Fibroblast of villous mesenchyme (primary cell): ENCODE measurements around the gene CST4. TPM values are rescaled to one million over a fixed set of nuclear protein-coding genes. Genes with fewer than 3 reads are reported as not detected.
A peak's percentile ranks its signal among the peaks of the same experiment; 100 is the strongest.

Experiments
- DNase-seq: peaks from one replicate; pipeline ENCODE4 v3.0.0-alpha.2; 2010; ENCODE audit warnings: low read depth
- H3K4me3 ChIP-seq: 2 replicates; pipeline ENCODE4 v1.5.1; 2011; ENCODE audit warnings: low read depth, mild to moderate bottlenecking, low read length
- total RNA-seq: library from RNA; depleted of rRNA; stranded (reverse); fragments of >200 nt; gene quantifications from 2 replicates; pipeline ENCODE4 v1.2.3, GENCODE V29; 2012
- TF ChIP-seq, protein P1 (sequence below): IDR thresholded peaks from 2 replicates; pipeline ENCODE4 v1.5.1; 2012; ENCODE audit warnings: low read depth, mild to moderate bottlenecking, low read length; ENCODE audit not compliant: insufficient read depth

Gene CST4
- total RNA-seq, 1 donor = not detected

DNA sequence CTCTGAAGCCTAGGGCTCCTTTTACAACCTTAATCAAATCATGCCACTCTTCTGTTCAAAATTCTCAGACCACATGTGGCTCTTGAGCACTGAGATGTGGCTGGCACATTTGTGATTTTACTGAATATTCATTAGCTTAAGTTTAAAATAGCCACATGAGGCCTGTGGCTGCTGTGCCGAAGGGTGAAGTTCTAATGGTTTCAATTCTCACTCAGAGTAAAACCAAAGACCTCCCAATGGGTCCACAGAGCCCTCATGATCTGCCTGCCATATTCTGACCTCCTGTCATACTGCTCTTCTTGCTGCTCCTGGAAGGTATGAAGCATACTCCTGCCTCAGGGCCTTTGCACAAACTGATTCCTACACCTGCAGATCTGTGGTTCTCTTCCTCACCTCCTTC is 43.3 kb downstream of the CST4 start:
- TF ChIP-seq, protein P1, sequence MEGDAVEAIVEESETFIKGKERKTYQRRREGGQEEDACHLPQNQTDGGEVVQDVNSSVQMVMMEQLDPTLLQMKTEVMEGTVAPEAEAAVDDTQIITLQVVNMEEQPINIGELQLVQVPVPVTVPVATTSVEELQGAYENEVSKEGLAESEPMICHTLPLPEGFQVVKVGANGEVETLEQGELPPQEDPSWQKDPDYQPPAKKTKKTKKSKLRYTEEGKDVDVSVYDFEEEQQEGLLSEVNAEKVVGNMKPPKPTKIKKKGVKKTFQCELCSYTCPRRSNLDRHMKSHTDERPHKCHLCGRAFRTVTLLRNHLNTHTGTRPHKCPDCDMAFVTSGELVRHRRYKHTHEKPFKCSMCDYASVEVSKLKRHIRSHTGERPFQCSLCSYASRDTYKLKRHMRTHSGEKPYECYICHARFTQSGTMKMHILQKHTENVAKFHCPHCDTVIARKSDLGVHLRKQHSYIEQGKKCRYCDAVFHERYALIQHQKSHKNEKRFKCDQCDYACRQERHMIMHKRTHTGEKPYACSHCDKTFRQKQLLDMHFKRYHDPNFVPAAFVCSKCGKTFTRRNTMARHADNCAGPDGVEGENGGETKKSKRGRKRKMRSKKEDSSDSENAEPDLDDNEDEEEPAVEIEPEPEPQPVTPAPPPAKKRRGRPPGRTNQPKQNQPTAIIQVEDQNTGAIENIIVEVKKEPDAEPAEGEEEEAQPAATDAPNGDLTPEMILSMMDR = no peak
- no peak for DNase-seq
- no peak overlapping the region for H3K4me3 ChIP-seq

DNA sequence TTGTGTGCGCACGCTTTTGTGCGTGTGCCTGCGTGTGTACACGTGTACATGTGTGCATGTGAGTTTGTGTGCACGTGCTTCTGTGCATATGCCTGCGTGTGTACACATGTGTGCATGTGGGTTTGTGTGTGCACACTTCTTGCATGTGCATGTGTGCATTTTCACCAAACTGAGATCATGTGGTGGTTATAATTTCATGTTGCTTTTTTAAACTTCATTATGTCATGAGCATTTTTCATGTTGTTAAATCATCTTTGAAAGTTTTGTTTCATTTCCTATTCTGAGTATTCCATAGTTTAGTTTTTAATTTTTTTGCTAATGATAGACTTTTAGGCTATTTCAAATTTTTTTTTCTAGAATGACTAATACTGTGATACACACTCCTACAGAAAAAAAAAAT is 44.7 kb downstream of the CST4 start:
- DNase-seq = no peak
- TF ChIP-seq, protein P1 = no peak
- no peak overlapping the region for H3K4me3 ChIP-seq

DNA sequence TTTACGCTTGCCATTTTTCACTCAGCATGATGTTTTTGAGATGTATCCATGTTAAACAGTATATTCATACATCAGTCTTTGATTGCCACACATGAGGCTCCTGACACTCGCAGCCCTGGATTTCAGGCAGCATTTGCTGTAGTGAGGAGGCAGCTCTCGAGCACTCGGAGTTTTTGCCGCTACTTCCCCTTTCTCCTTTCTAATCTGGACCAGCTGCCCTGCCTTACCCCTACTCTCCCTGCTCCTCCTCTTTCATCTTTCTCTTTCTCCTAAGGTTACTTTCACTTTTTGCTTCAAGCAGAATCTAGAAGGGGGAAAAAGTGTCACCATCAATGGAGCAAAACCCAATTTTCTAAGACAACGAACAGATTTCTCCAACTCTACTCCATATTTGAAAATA is 45.2 kb downstream of the CST4 start:
- no peak for DNase-seq
- TF ChIP-seq, protein P1 = no peak
- H3K4me3 ChIP-seq = no peak overlapping the region

DNA sequence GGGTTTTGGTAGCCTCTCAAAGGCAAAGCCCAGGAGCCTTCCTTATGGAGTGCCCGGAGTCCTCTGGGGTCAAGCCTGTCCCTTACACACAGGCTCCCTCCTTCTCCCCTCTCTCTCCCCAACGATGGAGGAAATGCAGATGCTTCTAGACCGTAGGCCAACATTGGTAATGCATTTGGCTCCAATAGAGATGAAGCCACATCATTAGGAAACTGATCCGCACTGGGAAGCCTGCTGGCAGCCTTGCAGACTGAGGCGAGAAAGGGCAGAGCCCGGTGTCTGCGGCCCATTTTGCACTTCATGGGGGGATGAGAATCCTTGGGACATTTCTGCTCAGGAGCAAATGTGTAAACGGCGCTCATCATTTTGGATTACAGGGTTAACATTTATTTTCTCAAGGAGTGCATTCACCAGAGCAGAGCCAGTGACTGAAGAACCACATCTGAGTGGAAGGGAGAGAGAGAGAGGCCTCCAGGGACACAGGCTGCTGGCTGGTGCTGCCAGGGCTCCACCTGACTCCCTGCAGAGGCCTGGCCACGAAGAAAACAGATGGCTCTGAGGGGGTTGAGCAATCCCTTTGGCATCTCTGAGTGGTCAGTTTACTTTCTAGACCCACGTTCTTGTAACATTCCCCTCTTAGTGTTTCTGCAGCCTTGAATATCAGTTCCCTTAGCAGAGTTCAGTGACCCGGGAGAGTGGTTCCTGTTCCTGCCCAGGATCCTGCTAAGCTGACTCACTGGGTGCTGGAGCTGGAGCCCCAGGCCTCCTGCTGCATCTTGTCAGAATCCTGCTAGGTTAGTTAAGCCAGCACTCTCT is 46.7 kb downstream of the CST4 start:
- no peak overlapping the region for H3K4me3 ChIP-seq
- DNase-seq = peak; percentile 97
- TF ChIP-seq, protein P1 = peak; percentile 3

- no peak for DNase-seq
- no peak overlapping the region for H3K4me3 ChIP-seq
- TF ChIP-seq, protein P1 = no peak
Measured at GRCh38 chr20:23640671-23641667, 47.9 kb downstream of the CST4 start.

GRCh38 chr20:23640018-23640601 is 48.7 kb downstream of the CST4 start:
- H3K4me3 ChIP-seq = no peak overlapping the region
- TF ChIP-seq, protein P1 = no peak
- no peak for DNase-seq
